Measurements from ENCODE around the gene ADORA1.
A peak's percentile ranks its signal among the peaks of the same experiment; 100 is the strongest.

The ADORA1 gene

GRCh38 chr1:203159844-203160243, 32.3 kb downstream of the ADORA1 start:
- no peak for DNase-seq (ENCODE audit: low read depth)

GRCh38 chr1:203161175-203161574, 33.6 kb downstream of the ADORA1 start:
- DNase-seq (ENCODE audit: low read depth): no peak

GRCh38 chr1:203161703-203162102, 34.2 kb downstream of the ADORA1 start:
- DNase-seq (ENCODE audit: low read depth): no peak

- no peak for DNase-seq (ENCODE audit: low read depth)
Measured at GRCh38 chr1:203162403-203162802, 34.9 kb downstream of the ADORA1 start.

GRCh38 chr1:203163891-203164635, 36.5 kb downstream of the ADORA1 start:
- no peak for DNase-seq (ENCODE audit: low read depth)

- DNase-seq (ENCODE audit: low read depth): no peak
Measured at GRCh38 chr1:203165101-203165799, 37.7 kb downstream of the ADORA1 start.

- DNase-seq (ENCODE audit: low read depth): no peak
Measured at GRCh38 chr1:203165800-203166161, 38.3 kb downstream of the ADORA1 start.

- no peak for DNase-seq (ENCODE audit: low read depth)
Measured at GRCh38 chr1:203166192-203166940, 38.8 kb downstream of the ADORA1 start.

- DNase-seq (ENCODE audit: low read depth): no peak
Measured at GRCh38 chr1:203167026-203167912, 39.7 kb downstream of the ADORA1 start.

- DNase-seq (ENCODE audit: low read depth): no peak
Measured at GRCh38 chr1:203167913-203168200, 40.3 kb downstream of the ADORA1 start.

- DNase-seq (ENCODE audit: low read depth): no peak
Measured at GRCh38 chr1:203168256-203168786, 40.8 kb downstream of the ADORA1 start.

GRCh38 chr1:203168991-203169390, 41.5 kb downstream of the ADORA1 start:
- no peak for DNase-seq (ENCODE audit: low read depth)

- no peak for DNase-seq (ENCODE audit: low read depth)
Measured at GRCh38 chr1:203169770-203170520, 42.4 kb downstream of the ADORA1 start.

GRCh38 chr1:203170625-203171330, 43.3 kb downstream of the ADORA1 start:
- no peak for DNase-seq (ENCODE audit: low read depth)

- DNase-seq (ENCODE audit: low read depth): no peak
Measured at GRCh38 chr1:203171341-203172183, 44.0 kb downstream of the ADORA1 start.

GRCh38 chr1:203172184-203173010, 44.9 kb downstream of the ADORA1 start:
- peak; percentile 9 for DNase-seq (ENCODE audit: low read depth)

GRCh38 chr1:203173011-203173555, 45.6 kb downstream of the ADORA1 start:
- DNase-seq (ENCODE audit: low read depth): no peak

- no peak for DNase-seq (ENCODE audit: low read depth)
Measured at GRCh38 chr1:203173566-203173965, 46.0 kb downstream of the ADORA1 start.
